Measurements from ENCODE around the gene SMAD1. TPM values are rescaled to one million over a fixed set of nuclear protein-coding genes. Genes with fewer than 3 reads are reported as not detected.

SMAD1 gene
- total RNA-seq, 1 experiment from 2014 or later: 15.4 TPM

- Mint-ChIP-seq H3K27ac (peak overlapping the region; percentile 48; the same call in 1 of the 2 replicates), H3K4me3 (no peak overlapping the region)
These were observed 58.0 kb downstream of the SMAD1 start for GRCh38 chr4:145539671-145540070.

GRCh38 chr4:145540235-145540634, 58.6 kb downstream of the SMAD1 start:
- Mint-ChIP-seq H3K4me1 (peaks cover 39% of the 10 kb centered on the region), H3K36me3 (no peaks in the 10 kb centered on the region), H3K4me3 (no peak overlapping the region), H3K27me3 (ENCODE audit: low read depth) (no peaks in the 10 kb centered on the region), H3K9me3 (no peaks in the 10 kb centered on the region), H3K27ac (peak overlapping the region; percentile 48; the same call in 1 of the 2 replicates)
- no peak for ATAC-seq
- CTCF ChIA-PET: interaction anchor here (2.1 kb wide), 1 partner anchor 306 kb away, joined by 6 read pairs; no protein-coding TSS in a partner anchor
- TF ChIP-seq E2F4 (CRISPR knock-in tag; IDR thresholded peaks at IDR 0.05; ENCODE audit: borderline replicate concordance, low read depth): no peak
- POLR2A ChIA-PET: no interaction called here
- DNase-seq (ENCODE audit: low spot score): no peak

More at GRCh38 chr4:145539671-145540070, 58.0 kb downstream of the SMAD1 start:
- H3K27me3 Mint-ChIP-seq (ENCODE audit: low read depth): no peaks in the 10 kb centered on the region
- ChIA-PET CTCF (interaction anchor here (1.2 to 2.1 kb wide), 2 partner anchors 17 to 306 kb away, joined by 3 to 6 read pairs; no protein-coding TSS in a partner anchor), POLR2A (no interaction called here)
- H3K4me1 Mint-ChIP-seq: peaks cover 36% of the 10 kb centered on the region
- no peaks in the 10 kb centered on the region for H3K36me3 Mint-ChIP-seq
- H3K9me3 Mint-ChIP-seq: no peaks in the 10 kb centered on the region
- DNase-seq (ENCODE audit: low spot score): no peak
- ATAC-seq: no peak
- TF ChIP-seq OVOL2 (CRISPR knock-in tag; IDR thresholded peaks at IDR 0.05; ENCODE audit: borderline replicate concordance) (no peak), JAZF1 (CRISPR knock-in tag; IDR thresholded peaks at IDR 0.05) (no peak)

- no peaks in the 10 kb centered on the region for H3K27me3 Mint-ChIP-seq (ENCODE audit: low read depth)
- no peak overlapping the region for H3K4me3 Mint-ChIP-seq
- H3K9me3 Mint-ChIP-seq: no peaks in the 10 kb centered on the region
- CTCF ChIA-PET: no interaction called here
- H3K27ac Mint-ChIP-seq: peak overlapping the region; percentile 37; the same call in 1 of the 2 replicates
- DNase-seq (ENCODE audit: low spot score): no peak
- ATAC-seq: no peak
- peaks cover 50% of the 10 kb centered on the region for H3K4me1 Mint-ChIP-seq
- POLR2A ChIA-PET: no interaction called here
- TF ChIP-seq MAX (CRISPR knock-in tag; IDR thresholded peaks at IDR 0.05): no peak
- no peak for TF ChIP-seq FOXJ3 (CRISPR knock-in tag; IDR thresholded peaks at IDR 0.05; ENCODE audit: borderline replicate concordance)
- no peak for TF ChIP-seq ZNF317 (CRISPR knock-in tag; IDR thresholded peaks at IDR 0.05; ENCODE audit: borderline replicate concordance, low read depth)
- TF ChIP-seq SMAD3 (CRISPR knock-in tag; IDR thresholded peaks at IDR 0.05; ENCODE audit: borderline replicate concordance): no peak
- TF ChIP-seq ZNF532 (CRISPR knock-in tag; IDR thresholded peaks at IDR 0.05; ENCODE audit: borderline replicate concordance): no peak
- TF ChIP-seq PREB (CRISPR knock-in tag; IDR thresholded peaks at IDR 0.05; ENCODE audit: borderline replicate concordance): no peak
- TF ChIP-seq NR3C1 (CRISPR knock-in tag; conservative IDR thresholded peaks at IDR 0.05; ENCODE audit: low read depth): no peak
- TF ChIP-seq ZNF416 (CRISPR knock-in tag; IDR thresholded peaks at IDR 0.05): no peak
- TF ChIP-seq TEAD4 (CRISPR knock-in tag; IDR thresholded peaks at IDR 0.05): no peak
- no peak for TF ChIP-seq ZNF425 (CRISPR knock-in tag; conservative IDR thresholded peaks at IDR 0.05)
- no peak for TF ChIP-seq RELA (CRISPR knock-in tag; IDR thresholded peaks at IDR 0.05; ENCODE audit: borderline replicate concordance)
- no peak for TF ChIP-seq MYBL2 (CRISPR knock-in tag; IDR thresholded peaks at IDR 0.05)
- no peak for TF ChIP-seq NR2C2 (CRISPR knock-in tag; IDR thresholded peaks at IDR 0.05)
- no peak for TF ChIP-seq ZNF512 (CRISPR knock-in tag; IDR thresholded peaks at IDR 0.05; ENCODE audit: borderline replicate concordance)
- H3K36me3 Mint-ChIP-seq: no peaks in the 10 kb centered on the region
These were observed 59.7 kb downstream of the SMAD1 start for GRCh38 chr4:145541346-145541745.
